Measurements from ENCODE around the gene POLN.

POLN gene

DNA sequence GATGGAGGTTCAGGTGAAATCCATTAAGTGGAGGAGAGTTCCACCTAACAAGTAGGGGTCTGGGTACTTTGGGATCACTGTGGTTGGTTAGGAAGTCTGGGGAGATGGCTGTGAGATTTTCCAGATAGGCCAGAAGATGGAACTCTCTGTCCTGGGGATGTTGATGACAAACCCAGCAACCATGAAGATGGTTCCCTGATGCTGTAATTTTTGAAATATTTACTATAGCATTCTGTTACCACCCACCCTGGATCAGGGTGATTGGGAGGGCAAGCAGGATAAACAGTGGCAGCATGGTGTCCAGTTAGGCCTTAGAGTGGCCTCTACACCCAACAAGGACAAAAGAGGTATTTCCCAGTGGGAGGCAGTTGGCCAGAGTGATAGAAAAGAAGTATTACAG is 217.2 kb downstream of the POLN start:
- TF ChIP-seq POLR2AphosphoS5 (IDR thresholded peaks at IDR 0.05; ENCODE audit: borderline replicate concordance, low read depth, low read length) = no peak
- TF ChIP-seq EZH2 (IDR thresholded peaks at IDR 0.05) = no peak
- no peak for TF ChIP-seq FOXP2 (optimal IDR thresholded peaks at IDR 0.05; ENCODE audit: control extremely low read depth, extremely low read length, insufficient read depth)
- Histone ChIP-seq H3K36me3 (ENCODE audit: insufficient read depth, low read length) (no peaks in the 10 kb centered on the region), H3K9ac (ENCODE audit: insufficient read length) (no peak overlapping the region), H3K4me3 (no peak overlapping the region), H3K27ac (no peak overlapping the region), H3K9me3 (ENCODE audit: low read depth, low read length) (no peaks in the 10 kb centered on the region)
- DNase-seq (ENCODE audit: low read depth, low spot score) = no peak

Data from SK-N-MC (cell line).